Heart left ventricle (tissue), 13 donors: ENCODE data around the gene KIAA1191.

Experiments
- POLR2A ChIP-seq, 2 donors: fragments of 450-650 bp; IDR thresholded peaks; one replicate each; pipeline ENCODE4 v1.6.1; 2017; ENCODE audit warnings: antibody characterized with exemption in 2 of 2, mild to moderate bottlenecking in 2 of 2, moderate library complexity in 2 of 2
- TF ChIP-seq, protein P1 (sequence below), 12 donors: fragments of 200-600 bp; sonication (generic) in 4 of 12; IDR thresholded peaks; one replicate each; pipeline versions ENCODE4 v1.5.0 to v1.8.0; 2018 to 2022; ENCODE audit warnings: antibody characterized with exemption in 12 of 12, mild to moderate bottlenecking in 5 of 12
- donor health status: ischemic (EF 13 %, LVEDD 7.1; RV severe dilation, severe dysfunction).
- donor health status: DM: no; HTN: yes; CAD: no.
- donor health status: DM: no; HTN: no; CAD: no.
- donor health status: ischemic (EF 25% LVEDD 6.9; RV normal size, moderate dysfunction).
- donor health status: ischemic (EF 25% LVEDD 5.7; RV mildly dilated, moderate dysfunction).
- donor health status: ischemic (EF 35%, LVEDD 5.7; RV mildly dilated, moderate dysfunction).
- donor health status: nonischemic (EF 11% LVEDD 7.7; RV severe dilation, severe dysfunction).
- donor health status: DM: yes; HTN: yes; CAD: no.
- donor health status: PGD.
- donor health status: ischemic (EF 29% LVEDD 5.4; RV normal size, mild dysfunction).
- donor health status: nonischemic (EF 23%, LVEDD 6.1; RV moderate dilation, normal function).

DNA sequence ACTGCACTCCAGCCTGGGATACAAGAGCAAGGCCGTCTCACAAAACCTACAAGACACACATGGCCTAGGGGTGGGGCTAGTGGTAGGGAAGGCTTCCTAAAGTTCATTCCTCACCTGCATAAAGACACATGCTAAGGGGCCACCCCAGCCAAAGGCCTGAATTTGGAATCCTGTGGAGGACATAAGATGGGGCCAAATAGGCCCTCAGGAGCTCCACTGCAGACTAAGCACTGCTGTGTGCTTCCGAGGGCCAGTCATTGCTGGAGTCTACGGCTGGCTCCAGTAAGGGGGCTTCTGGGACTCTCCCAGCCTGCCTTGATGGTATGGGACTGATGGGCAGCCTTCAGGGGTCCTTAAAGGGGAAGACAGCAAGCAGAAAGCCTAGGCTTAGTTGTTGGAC, 21.2 kb upstream of the KIAA1191 start:
- TF ChIP-seq, protein P1, sequence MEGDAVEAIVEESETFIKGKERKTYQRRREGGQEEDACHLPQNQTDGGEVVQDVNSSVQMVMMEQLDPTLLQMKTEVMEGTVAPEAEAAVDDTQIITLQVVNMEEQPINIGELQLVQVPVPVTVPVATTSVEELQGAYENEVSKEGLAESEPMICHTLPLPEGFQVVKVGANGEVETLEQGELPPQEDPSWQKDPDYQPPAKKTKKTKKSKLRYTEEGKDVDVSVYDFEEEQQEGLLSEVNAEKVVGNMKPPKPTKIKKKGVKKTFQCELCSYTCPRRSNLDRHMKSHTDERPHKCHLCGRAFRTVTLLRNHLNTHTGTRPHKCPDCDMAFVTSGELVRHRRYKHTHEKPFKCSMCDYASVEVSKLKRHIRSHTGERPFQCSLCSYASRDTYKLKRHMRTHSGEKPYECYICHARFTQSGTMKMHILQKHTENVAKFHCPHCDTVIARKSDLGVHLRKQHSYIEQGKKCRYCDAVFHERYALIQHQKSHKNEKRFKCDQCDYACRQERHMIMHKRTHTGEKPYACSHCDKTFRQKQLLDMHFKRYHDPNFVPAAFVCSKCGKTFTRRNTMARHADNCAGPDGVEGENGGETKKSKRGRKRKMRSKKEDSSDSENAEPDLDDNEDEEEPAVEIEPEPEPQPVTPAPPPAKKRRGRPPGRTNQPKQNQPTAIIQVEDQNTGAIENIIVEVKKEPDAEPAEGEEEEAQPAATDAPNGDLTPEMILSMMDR (IDR thresholded peaks at IDR 0.05) = no peak
- TF ChIP-seq POLR2A (IDR thresholded peaks at IDR 0.05) = no peak
